HCT116 (cell line): ENCODE data around the gene MYPN.

Experiments
- ZNF274 ChIP-seq: fragments of 200-500 bp; sonication (Bioruptor generic); IDR thresholded peaks from 2 replicates; pipeline ENCODE4 v1.6.1; 2014; ENCODE audit warnings: mild to moderate bottlenecking, low read depth, low read length, inconsistent platforms
- TF ChIP-seq, protein P1 (sequence below): IDR thresholded peaks from 2 replicates; pipeline ENCODE4 v1.6.1; 2011; ENCODE audit warnings: mild to moderate bottlenecking, low read length, moderate library complexity; ENCODE audit not compliant: insufficient replicate concordance; ENCODE audit errors: extremely low read depth
- TF ChIP-seq, protein P2 (sequence below), 3 experiments: fragments of 200-600 bp in 1 of 3; sonication (generic) in 1 of 3; IDR thresholded peaks in 2 of 3; conservative IDR thresholded peaks in 1 of 3; 2 replicates each; pipeline ENCODE4 v1.5.1; 2012 to 2017; ENCODE audit warnings: low read depth in 2 of 3, low read length in 2 of 3, antibody characterized with exemption in 1 of 3, borderline replicate concordance in 1 of 3, control low read depth in 1 of 3, mild to moderate bottlenecking in 1 of 3, mixed read lengths in 1 of 3, mixed run types in 1 of 3, moderate library complexity in 1 of 3; ENCODE audit not compliant: insufficient read depth in 1 of 3

DNA sequence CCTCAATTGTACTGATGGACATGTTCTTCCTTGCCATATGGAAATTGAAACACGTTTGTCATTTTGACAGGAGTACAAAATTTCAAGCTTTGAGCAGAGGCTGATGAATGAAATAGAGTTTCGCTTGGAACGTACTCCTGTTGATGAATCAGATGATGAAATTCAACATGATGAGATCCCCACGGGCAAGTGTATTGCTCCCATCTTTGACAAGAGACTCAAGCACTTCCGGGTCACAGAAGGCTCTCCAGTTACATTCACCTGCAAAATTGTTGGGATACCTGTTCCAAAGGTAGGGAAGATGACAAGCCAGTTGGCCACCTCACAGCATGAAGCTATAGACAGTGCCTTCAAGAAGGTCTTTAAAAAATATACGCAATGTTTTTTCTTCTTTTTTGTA is 79.5 kb downstream of the MYPN start:
- TF ChIP-seq, protein P1, sequence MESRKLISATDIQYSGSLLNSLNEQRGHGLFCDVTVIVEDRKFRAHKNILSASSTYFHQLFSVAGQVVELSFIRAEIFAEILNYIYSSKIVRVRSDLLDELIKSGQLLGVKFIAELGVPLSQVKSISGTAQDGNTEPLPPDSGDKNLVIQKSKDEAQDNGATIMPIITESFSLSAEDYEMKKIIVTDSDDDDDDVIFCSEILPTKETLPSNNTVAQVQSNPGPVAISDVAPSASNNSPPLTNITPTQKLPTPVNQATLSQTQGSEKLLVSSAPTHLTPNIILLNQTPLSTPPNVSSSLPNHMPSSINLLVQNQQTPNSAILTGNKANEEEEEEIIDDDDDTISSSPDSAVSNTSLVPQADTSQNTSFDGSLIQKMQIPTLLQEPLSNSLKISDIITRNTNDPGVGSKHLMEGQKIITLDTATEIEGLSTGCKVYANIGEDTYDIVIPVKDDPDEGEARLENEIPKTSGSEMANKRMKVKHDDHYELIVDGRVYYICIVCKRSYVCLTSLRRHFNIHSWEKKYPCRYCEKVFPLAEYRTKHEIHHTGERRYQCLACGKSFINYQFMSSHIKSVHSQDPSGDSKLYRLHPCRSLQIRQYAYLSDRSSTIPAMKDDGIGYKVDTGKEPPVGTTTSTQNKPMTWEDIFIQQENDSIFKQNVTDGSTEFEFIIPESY = no peak
- TF ChIP-seq ZNF274 = no peak
- TF ChIP-seq, protein P2, sequence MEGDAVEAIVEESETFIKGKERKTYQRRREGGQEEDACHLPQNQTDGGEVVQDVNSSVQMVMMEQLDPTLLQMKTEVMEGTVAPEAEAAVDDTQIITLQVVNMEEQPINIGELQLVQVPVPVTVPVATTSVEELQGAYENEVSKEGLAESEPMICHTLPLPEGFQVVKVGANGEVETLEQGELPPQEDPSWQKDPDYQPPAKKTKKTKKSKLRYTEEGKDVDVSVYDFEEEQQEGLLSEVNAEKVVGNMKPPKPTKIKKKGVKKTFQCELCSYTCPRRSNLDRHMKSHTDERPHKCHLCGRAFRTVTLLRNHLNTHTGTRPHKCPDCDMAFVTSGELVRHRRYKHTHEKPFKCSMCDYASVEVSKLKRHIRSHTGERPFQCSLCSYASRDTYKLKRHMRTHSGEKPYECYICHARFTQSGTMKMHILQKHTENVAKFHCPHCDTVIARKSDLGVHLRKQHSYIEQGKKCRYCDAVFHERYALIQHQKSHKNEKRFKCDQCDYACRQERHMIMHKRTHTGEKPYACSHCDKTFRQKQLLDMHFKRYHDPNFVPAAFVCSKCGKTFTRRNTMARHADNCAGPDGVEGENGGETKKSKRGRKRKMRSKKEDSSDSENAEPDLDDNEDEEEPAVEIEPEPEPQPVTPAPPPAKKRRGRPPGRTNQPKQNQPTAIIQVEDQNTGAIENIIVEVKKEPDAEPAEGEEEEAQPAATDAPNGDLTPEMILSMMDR (IDR thresholded peaks at IDR 0.05 in 2 of 3, conservative IDR thresholded peaks at IDR 0.05 in 1 of 3; ENCODE audit: borderline replicate concordance in 1 of 3, insufficient read depth in 1 of 3, low read depth in 2 of 3, low read length in 2 of 3) = no peak
